Gastrocnemius medialis (tissue), 4 donors: ENCODE results near the gene ENTPD1.

Source experiments
- CTCF ChIP-seq, 5 experiments: fragments of 450-650 bp in 3 of 5; fragments of 200-600 bp in 2 of 5; sonication (generic) in 2 of 5; IDR thresholded peaks in 4 of 5; conservative IDR thresholded peaks in 1 of 5; 1 replicate in 4 of 5; 2 replicates in 1 of 5; pipeline ENCODE4 v1.5.1; 2016 to 2019; ENCODE audit warnings: antibody characterized with exemption in 5 of 5, mild to moderate bottlenecking in 3 of 5, moderate library complexity in 3 of 5
- POLR2A ChIP-seq, 2 donors: fragments of 450-650 bp; IDR thresholded peaks; one replicate each; pipeline ENCODE4 v1.6.1; 2017; ENCODE audit warnings: antibody characterized with exemption in 2 of 2, mild to moderate bottlenecking in 2 of 2, moderate library complexity in 2 of 2

- TF ChIP-seq POLR2A (IDR thresholded peaks at IDR 0.05) (no peak), CTCF (IDR thresholded peaks at IDR 0.05 in 4 of 5, conservative IDR thresholded peaks at IDR 0.05 in 1 of 5) (no peak)
Measured at GRCh38 chr10:95795602-95796001, 39.6 kb downstream of the ENTPD1 start.
